ENCODE results near the gene SYT2.

GRCh38 chr1:202661136-202661845, 49.0 kb downstream of the SYT2 start:
- no peak for TF ChIP-seq NR2C2 (CRISPR knock-in tag; IDR thresholded peaks at IDR 0.05)
- TF ChIP-seq, protein P1, sequence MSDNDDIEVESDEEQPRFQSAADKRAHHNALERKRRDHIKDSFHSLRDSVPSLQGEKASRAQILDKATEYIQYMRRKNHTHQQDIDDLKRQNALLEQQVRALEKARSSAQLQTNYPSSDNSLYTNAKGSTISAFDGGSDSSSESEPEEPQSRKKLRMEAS (CRISPR knock-in tag; IDR thresholded peaks at IDR 0.05): no peak
- TF ChIP-seq CBFB (CRISPR knock-in tag; IDR thresholded peaks at IDR 0.05; ENCODE audit: low read depth): no peak
- no peak for TF ChIP-seq RELA (CRISPR knock-in tag; IDR thresholded peaks at IDR 0.05; ENCODE audit: borderline replicate concordance)
- no peak for TF ChIP-seq HMGA2 (CRISPR knock-in tag; IDR thresholded peaks at IDR 0.05)
- TF ChIP-seq, protein P2, sequence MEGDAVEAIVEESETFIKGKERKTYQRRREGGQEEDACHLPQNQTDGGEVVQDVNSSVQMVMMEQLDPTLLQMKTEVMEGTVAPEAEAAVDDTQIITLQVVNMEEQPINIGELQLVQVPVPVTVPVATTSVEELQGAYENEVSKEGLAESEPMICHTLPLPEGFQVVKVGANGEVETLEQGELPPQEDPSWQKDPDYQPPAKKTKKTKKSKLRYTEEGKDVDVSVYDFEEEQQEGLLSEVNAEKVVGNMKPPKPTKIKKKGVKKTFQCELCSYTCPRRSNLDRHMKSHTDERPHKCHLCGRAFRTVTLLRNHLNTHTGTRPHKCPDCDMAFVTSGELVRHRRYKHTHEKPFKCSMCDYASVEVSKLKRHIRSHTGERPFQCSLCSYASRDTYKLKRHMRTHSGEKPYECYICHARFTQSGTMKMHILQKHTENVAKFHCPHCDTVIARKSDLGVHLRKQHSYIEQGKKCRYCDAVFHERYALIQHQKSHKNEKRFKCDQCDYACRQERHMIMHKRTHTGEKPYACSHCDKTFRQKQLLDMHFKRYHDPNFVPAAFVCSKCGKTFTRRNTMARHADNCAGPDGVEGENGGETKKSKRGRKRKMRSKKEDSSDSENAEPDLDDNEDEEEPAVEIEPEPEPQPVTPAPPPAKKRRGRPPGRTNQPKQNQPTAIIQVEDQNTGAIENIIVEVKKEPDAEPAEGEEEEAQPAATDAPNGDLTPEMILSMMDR (IDR thresholded peaks at IDR 0.05): no peak
- TF ChIP-seq, protein P3, sequence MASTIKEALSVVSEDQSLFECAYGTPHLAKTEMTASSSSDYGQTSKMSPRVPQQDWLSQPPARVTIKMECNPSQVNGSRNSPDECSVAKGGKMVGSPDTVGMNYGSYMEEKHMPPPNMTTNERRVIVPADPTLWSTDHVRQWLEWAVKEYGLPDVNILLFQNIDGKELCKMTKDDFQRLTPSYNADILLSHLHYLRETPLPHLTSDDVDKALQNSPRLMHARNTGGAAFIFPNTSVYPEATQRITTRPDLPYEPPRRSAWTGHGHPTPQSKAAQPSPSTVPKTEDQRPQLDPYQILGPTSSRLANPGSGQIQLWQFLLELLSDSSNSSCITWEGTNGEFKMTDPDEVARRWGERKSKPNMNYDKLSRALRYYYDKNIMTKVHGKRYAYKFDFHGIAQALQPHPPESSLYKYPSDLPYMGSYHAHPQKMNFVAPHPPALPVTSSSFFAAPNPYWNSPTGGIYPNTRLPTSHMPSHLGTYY (CRISPR knock-in tag; IDR thresholded peaks at IDR 0.05): no peak

Measured in WTC11 (cell line).